ENCODE measurements around the gene TSPAN9.

The TSPAN9 gene

GRCh38 chr12:3284405-3284804 is 207.2 kb downstream of the TSPAN9 start:
- TF ChIP-seq REST (IDR thresholded peaks at IDR 0.05; ENCODE audit: insufficient replicate concordance, low read depth) (no peak), SPI1 (IDR thresholded peaks at IDR 0.05; ENCODE audit: borderline replicate concordance, low read depth) (no peak), CTCF (IDR thresholded peaks at IDR 0.05; ENCODE audit: insufficient read depth, low read length) (no peak), POLR2AphosphoS5 (IDR thresholded peaks at IDR 0.05; ENCODE audit: low read depth) (no peak), GABPA (IDR thresholded peaks at IDR 0.05; ENCODE audit: low read depth) (no peak)
- no peak overlapping the region for H3K4me3 ChIP-seq (replicated peaks; ENCODE audit: insufficient read depth, low read length)
- peaks cover 5% of the 10 kb centered on the region for H3K27me3 ChIP-seq (ENCODE audit: insufficient read depth, poor library complexity, severe bottlenecking)
- DNase-seq (ENCODE audit: low read depth in 1 of 2, low spot score in 1 of 2) = no peak
- H3K27ac ChIP-seq (replicated peaks) = no peak overlapping the region

GRCh38 chr12:3285570-3285969 is 208.4 kb downstream of the TSPAN9 start:
- no peak for TF ChIP-seq REST (IDR thresholded peaks at IDR 0.05; ENCODE audit: insufficient replicate concordance, low read depth)
- no peak overlapping the region for H3K4me3 ChIP-seq (replicated peaks; ENCODE audit: insufficient read depth, low read length)
- no peak for DNase-seq (ENCODE audit: low read depth in 1 of 2, low spot score in 1 of 2)
- H3K27me3 ChIP-seq (ENCODE audit: insufficient read depth, poor library complexity, severe bottlenecking) = peaks cover 4% of the 10 kb centered on the region
- H3K27ac ChIP-seq (replicated peaks) = no peak overlapping the region

GRCh38 chr12:3288690-3289089 is 211.5 kb downstream of the TSPAN9 start:
- DNase-seq (ENCODE audit: low read depth in 1 of 2, low spot score in 1 of 2) = no peak
- no peak for TF ChIP-seq POLR2AphosphoS5 (IDR thresholded peaks at IDR 0.05; ENCODE audit: low read depth)
- no peak for TF ChIP-seq CTCF (IDR thresholded peaks at IDR 0.05; ENCODE audit: insufficient read depth, low read length)
- no peak overlapping the region for H3K4me3 ChIP-seq (replicated peaks; ENCODE audit: insufficient read depth, low read length)
- peaks cover 4% of the 10 kb centered on the region for H3K27me3 ChIP-seq (ENCODE audit: insufficient read depth, poor library complexity, severe bottlenecking)
- H3K27ac ChIP-seq (replicated peaks) = no peak overlapping the region

- Histone ChIP-seq H3K27ac (replicated peaks) (no peak overlapping the region), H3K27me3 (ENCODE audit: insufficient read depth, poor library complexity, severe bottlenecking) (peaks cover 4% of the 10 kb centered on the region), H3K4me3 (replicated peaks; ENCODE audit: insufficient read depth, low read length) (no peak overlapping the region)
- DNase-seq (ENCODE audit: low read depth in 1 of 2, low spot score in 1 of 2) = no peak
- TF ChIP-seq GABPA (IDR thresholded peaks at IDR 0.05; ENCODE audit: low read depth) = no peak
- TF ChIP-seq REST (IDR thresholded peaks at IDR 0.05; ENCODE audit: insufficient replicate concordance, low read depth) = no peak
- no peak for TF ChIP-seq CTCF (IDR thresholded peaks at IDR 0.05; ENCODE audit: insufficient read depth, low read length)
- TF ChIP-seq SPI1 (IDR thresholded peaks at IDR 0.05; ENCODE audit: borderline replicate concordance, low read depth) = no peak
- no peak for TF ChIP-seq POLR2AphosphoS5 (IDR thresholded peaks at IDR 0.05; ENCODE audit: low read depth)
Measured at GRCh38 chr12:3289702-3290101, 212.5 kb downstream of the TSPAN9 start.
